ENCODE data around the gene EIF4B. TPM values are rescaled to one million over a fixed set of nuclear protein-coding genes. Genes with fewer than 3 reads are reported as not detected.

Gene EIF4B
- total and polyA plus RNA-seq, 2 experiments from 2014 or later: 141 to 584 TPM

DNA sequence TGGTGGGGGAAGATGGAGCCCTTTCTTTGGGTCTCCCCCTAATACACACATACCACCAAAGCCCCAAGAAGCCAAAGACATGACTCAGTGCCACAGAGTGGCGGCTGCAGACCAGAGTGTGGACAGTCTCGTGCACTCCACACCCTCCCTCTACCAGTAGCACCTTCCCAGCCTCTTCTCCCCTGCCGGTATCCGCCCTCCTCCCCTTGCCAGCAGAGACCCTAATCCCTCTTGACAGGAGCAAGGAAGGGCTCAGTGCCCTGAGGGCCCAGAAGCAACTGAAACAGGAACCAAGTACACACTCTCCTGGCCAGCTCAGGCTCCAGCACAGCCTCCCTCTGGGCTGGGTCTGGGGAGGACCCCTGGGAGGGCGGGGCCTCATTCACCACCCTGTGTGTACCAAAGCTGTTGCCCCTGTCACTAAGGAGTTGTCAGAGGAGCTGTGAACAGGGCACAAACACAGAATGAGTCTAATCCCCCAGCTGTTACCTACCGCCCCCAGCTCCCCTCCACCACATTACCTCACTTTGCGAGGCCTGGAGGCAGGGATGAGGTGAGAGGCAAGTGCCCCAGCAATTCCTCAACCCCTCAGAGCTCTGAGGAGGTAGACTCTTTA is 64.7 kb downstream of the EIF4B start:
- Histone ChIP-seq H3K4me3 (no peak overlapping the region), H3F3A (replicated peaks; ENCODE audit: low read depth) (no peaks in the 10 kb centered on the region), H3K9me2 (ENCODE audit: insufficient read depth) (no peaks in the 10 kb centered on the region), H3K27me3 (ENCODE audit: insufficient read depth) (0 out of 2 replicates have a peak, but pooled peaks cover 3% of the 10 kb centered on the region), H3K36me3 (ENCODE audit: insufficient read depth) (no peaks in the 10 kb centered on the region), H3K4me1 (ENCODE audit: insufficient read depth) (peaks cover 23% of the 10 kb centered on the region), H4K20me1 (replicated peaks; ENCODE audit: insufficient read depth) (no peaks in the 10 kb centered on the region), H3K79me2 (replicated peaks; ENCODE audit: insufficient read depth) (no peaks in the 10 kb centered on the region), H3K4me2 (no peak overlapping the region), H3K27ac (ENCODE audit: low read depth) (no peak overlapping the region), H2AFZ (no peak overlapping the region)
- Mint-ChIP-seq H3K4me1 (peaks cover 48% of the 10 kb centered on the region), H3K36me3 (ENCODE audit: low read depth) (peaks cover 11% of the 10 kb centered on the region), H3K4me3 (no peak overlapping the region; the same call in 2 of the 3 replicates), H3K27ac (no peak overlapping the region), H3K27me3 (ENCODE audit: insufficient read depth, low read depth, poor library complexity) (peaks cover 20% of the 10 kb centered on the region), H3K9me3 (no peaks in the 10 kb centered on the region)
- ATAC-seq: peak; percentile 19
- DNase-seq (ENCODE audit: low spot score): no peak
- no peak for TF ChIP-seq CTCF (conservative IDR thresholded peaks at IDR 0.05; ENCODE audit: low read depth in 2 of 2)
- TF ChIP-seq EZH2 (IDR thresholded peaks at IDR 0.05; ENCODE audit: low read depth, unreplicated experiment): no peak
- TF ChIP-seq JUNB (IDR thresholded peaks at IDR 0.05; ENCODE audit: unreplicated experiment): no peak
- TF ChIP-seq CREB1 (CRISPR knock-in tag; IDR thresholded peaks at IDR 0.05; ENCODE audit: low read depth): no peak
- TF ChIP-seq REST (IDR thresholded peaks at IDR 0.05; ENCODE audit: unreplicated experiment): no peak
- TF ChIP-seq NANOG (IDR thresholded peaks at IDR 0.05; ENCODE audit: borderline replicate concordance): no peak
- TF ChIP-seq, protein P1, sequence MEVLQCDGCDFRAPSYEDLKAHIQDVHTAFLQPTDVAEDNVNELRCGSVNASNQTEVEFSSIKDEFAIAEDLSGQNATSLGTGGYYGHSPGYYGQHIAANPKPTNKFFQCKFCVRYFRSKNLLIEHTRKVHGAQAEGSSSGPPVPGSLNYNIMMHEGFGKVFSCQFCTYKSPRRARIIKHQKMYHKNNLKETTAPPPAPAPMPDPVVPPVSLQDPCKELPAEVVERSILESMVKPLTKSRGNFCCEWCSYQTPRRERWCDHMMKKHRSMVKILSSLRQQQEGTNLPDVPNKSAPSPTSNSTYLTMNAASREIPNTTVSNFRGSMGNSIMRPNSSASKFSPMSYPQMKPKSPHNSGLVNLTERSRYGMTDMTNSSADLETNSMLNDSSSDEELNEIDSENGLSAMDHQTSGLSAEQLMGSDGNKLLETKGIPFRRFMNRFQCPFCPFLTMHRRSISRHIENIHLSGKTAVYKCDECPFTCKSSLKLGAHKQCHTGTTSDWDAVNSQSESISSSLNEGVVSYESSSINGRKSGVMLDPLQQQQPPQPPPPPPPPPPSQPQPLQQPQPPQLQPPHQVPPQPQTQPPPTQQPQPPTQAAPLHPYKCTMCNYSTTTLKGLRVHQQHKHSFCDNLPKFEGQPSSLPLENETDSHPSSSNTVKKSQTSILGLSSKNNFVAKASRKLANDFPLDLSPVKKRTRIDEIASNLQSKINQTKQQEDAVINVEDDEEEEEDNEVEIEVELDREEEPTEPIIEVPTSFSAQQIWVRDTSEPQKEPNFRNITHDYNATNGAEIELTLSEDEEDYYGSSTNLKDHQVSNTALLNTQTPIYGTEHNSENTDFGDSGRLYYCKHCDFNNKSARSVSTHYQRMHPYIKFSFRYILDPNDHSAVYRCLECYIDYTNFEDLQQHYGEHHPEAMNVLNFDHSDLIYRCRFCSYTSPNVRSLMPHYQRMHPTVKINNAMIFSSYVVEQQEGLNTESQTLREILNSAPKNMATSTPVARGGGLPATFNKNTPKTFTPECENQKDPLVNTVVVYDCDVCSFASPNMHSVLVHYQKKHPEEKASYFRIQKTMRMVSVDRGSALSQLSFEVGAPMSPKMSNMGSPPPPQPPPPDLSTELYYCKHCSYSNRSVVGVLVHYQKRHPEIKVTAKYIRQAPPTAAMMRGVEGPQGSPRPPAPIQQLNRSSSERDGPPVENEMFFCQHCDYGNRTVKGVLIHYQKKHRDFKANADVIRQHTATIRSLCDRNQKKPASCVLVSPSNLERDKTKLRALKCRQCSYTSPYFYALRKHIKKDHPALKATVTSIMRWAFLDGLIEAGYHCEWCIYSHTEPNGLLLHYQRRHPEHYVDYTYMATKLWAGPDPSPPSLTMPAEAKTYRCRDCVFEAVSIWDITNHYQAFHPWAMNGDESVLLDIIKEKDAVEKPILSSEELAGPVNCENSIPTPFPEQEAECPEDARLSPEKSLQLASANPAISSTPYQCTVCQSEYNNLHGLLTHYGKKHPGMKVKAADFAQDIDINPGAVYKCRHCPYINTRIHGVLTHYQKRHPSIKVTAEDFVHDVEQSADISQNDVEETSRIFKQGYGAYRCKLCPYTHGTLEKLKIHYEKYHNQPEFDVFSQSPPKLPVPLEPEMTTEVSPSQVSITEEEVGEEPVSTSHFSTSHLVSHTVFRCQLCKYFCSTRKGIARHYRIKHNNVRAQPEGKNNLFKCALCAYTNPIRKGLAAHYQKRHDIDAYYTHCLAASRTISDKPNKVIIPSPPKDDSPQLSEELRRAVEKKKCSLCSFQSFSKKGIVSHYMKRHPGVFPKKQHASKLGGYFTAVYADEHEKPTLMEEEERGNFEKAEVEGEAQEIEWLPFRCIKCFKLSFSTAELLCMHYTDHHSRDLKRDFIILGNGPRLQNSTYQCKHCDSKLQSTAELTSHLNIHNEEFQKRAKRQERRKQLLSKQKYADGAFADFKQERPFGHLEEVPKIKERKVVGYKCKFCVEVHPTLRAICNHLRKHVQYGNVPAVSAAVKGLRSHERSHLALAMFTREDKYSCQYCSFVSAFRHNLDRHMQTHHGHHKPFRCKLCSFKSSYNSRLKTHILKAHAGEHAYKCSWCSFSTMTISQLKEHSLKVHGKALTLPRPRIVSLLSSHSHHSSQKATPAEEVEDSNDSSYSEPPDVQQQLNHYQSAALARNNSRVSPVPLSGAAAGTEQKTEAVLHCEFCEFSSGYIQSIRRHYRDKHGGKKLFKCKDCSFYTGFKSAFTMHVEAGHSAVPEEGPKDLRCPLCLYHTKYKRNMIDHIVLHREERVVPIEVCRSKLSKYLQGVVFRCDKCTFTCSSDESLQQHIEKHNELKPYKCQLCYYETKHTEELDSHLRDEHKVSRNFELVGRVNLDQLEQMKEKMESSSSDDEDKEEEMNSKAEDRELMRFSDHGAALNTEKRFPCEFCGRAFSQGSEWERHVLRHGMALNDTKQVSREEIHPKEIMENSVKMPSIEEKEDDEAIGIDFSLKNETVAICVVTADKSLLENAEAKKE (CRISPR knock-in tag; IDR thresholded peaks at IDR 0.05): no peak
- TF ChIP-seq, protein P2, sequence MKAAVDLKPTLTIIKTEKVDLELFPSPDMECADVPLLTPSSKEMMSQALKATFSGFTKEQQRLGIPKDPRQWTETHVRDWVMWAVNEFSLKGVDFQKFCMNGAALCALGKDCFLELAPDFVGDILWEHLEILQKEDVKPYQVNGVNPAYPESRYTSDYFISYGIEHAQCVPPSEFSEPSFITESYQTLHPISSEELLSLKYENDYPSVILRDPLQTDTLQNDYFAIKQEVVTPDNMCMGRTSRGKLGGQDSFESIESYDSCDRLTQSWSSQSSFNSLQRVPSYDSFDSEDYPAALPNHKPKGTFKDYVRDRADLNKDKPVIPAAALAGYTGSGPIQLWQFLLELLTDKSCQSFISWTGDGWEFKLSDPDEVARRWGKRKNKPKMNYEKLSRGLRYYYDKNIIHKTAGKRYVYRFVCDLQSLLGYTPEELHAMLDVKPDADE (IDR thresholded peaks at IDR 0.05): no peak
- TF ChIP-seq POLR2AphosphoS5 (IDR thresholded peaks at IDR 0.05; ENCODE audit: low read depth): no peak
- no peak for TF ChIP-seq ZNF114 (CRISPR knock-in tag; IDR thresholded peaks at IDR 0.05)
- TF ChIP-seq ZNF331 (CRISPR knock-in tag; IDR thresholded peaks at IDR 0.05; ENCODE audit: low read depth): no peak
- no peak for TF ChIP-seq STAT1 (IDR thresholded peaks at IDR 0.05; ENCODE audit: unreplicated experiment)
- TF ChIP-seq EZH2phosphoT487 (IDR thresholded peaks at IDR 0.05; ENCODE audit: unreplicated experiment): no peak
